A549 treated with dexamethasone at 1 μM for 4 hours (cell line): ENCODE measurements around the gene CNTD1. TPM values are rescaled to one million over a fixed set of nuclear protein-coding genes. Genes with fewer than 3 reads are reported as not detected.

Experiments used
- total RNA-seq: library from RNA; stranded (reverse); fragments of 200-300 nt; extraction: Qiagen RNA extraction; gene quantifications from 5 replicates; pipeline ENCODE4 v1.2.3, GENCODE V29; 2022

CNTD1 gene
- total RNA-seq = 0.07 TPM in 1 of 5 replicates, not detected in the others

GRCh38 chr17:42798383-42799380, at the start of gene CNTD1, which contains the start of gene COA3:
CNTD1 (plus strand) TSS chr17:42798861; CDS start chr17:42799068, 207 bp downstream.
COA3 (minus strand) TSS chr17:42798704; CDS start chr17:42798681, 23 bp downstream.

GRCh38 chr17:42760652-42761581, 37.7 kb upstream of the CNTD1 start, which contains the start of gene RAMP2:
RAMP2 (plus strand) TSS chr17:42761227; CDS start chr17:42761262, 35 bp downstream.

GRCh38 chr17:42773290-42774035, 25.2 kb upstream of the CNTD1 start, which contains the start of gene VPS25:
VPS25 (plus strand) TSS chr17:42773449; CDS start chr17:42773476, 27 bp downstream.

GRCh38 chr17:42779936-42780850, 18.5 kb upstream of the CNTD1 start, which contains the start of gene WNK4:
WNK4 (plus strand) TSS chr17:42780610; CDS start chr17:42780699, 89 bp downstream.

GRCh38 chr17:42832934-42833766, 34.5 kb downstream of the CNTD1 start, which contains the start of gene PSME3:
PSME3 (plus strand) TSS chr17:42833397; CDS start chr17:42833632, 235 bp downstream.

GRCh38 chr17:42844271-42844670, 45.6 kb downstream of the CNTD1 start, which contains the start of gene AOC2:
AOC2 (plus strand) TSS chr17:42844580; CDS start chr17:42844627, 47 bp downstream.

GRCh38 chr17:42850954-42851353, 52.3 kb downstream of the CNTD1 start, which contains the start of gene AOC3:
AOC3 (plus strand) TSS chr17:42851199; CDS start chr17:42851344, 145 bp downstream.

Other genes starting within 250 kb of the CNTD1 start
- 0.89 to 1.5 TPM (median 1.2 TPM) in 5 replicates for gene HSD17B1, start 245.9 kb upstream of the CNTD1 start, total RNA-seq
- gene COASY, start 236.7 kb upstream of the CNTD1 start, total RNA-seq = 96.2 to 121 TPM (median 112 TPM) in 5 replicates
- gene MLX, start 231.8 kb upstream of the CNTD1 start, total RNA-seq = 53.8 to 68.7 TPM (median 66.2 TPM) in 5 replicates
- gene PSMC3IP, start 221.1 kb upstream of the CNTD1 start, total RNA-seq = 29.1 to 33.7 TPM (median 32.2 TPM) in 5 replicates
- gene RETREG3, start 189.5 kb upstream of the CNTD1 start, total RNA-seq = 24.9 to 32.1 TPM (median 30.6 TPM) in 5 replicates
- 128 to 160 TPM (median 146 TPM) in 5 replicates for gene TUBG1, start 189.2 kb upstream of the CNTD1 start, total RNA-seq
- 14.0 to 23.3 TPM (median 20.5 TPM) in 5 replicates for gene TUBG2, start 139.6 kb upstream of the CNTD1 start, total RNA-seq
- gene PLEKHH3, start 121.9 kb upstream of the CNTD1 start, total RNA-seq = 11.5 to 15.9 TPM (median 14.6 TPM) in 5 replicates
- gene CCR10, start 117.0 kb upstream of the CNTD1 start, total RNA-seq = 0.21 to 0.42 TPM (median 0.34 TPM) in 5 replicates
- 3.8 to 6.0 TPM (median 5.8 TPM) in 5 replicates for gene CNTNAP1, start 116.3 kb upstream of the CNTD1 start, total RNA-seq
- 9.4 to 12.3 TPM (median 10.0 TPM) in 5 replicates for gene EZH1, start 53.8 kb upstream of the CNTD1 start, total RNA-seq
- gene RAMP2, start 37.6 kb upstream of the CNTD1 start, total RNA-seq = 0.67 to 1.5 TPM (median 0.77 TPM) in 5 replicates
- 112 to 135 TPM (median 113 TPM) in 5 replicates for gene VPS25, start 25.4 kb upstream of the CNTD1 start, total RNA-seq
- gene WNK4, start 18.3 kb upstream of the CNTD1 start, total RNA-seq = 0.50 to 1.7 TPM (median 1.1 TPM) in 5 replicates
- gene COA3, start 157 bp upstream of the CNTD1 start, total RNA-seq = 120 to 129 TPM (median 122 TPM) in 5 replicates
- gene BECN1, start 25.4 kb downstream of the CNTD1 start, total RNA-seq = 82.3 to 107 TPM (median 86.1 TPM) in 5 replicates
- gene PSME3, start 34.5 kb downstream of the CNTD1 start, total RNA-seq = 236 to 259 TPM (median 252 TPM) in 5 replicates
- gene AOC2, start 45.7 kb downstream of the CNTD1 start, total RNA-seq = 1.6 to 3.0 TPM (median 2.4 TPM) in 5 replicates
- 0.86 to 2.0 TPM (median 1.1 TPM) in 5 replicates for gene AOC3, start 52.3 kb downstream of the CNTD1 start, total RNA-seq
- gene G6PC1, start 101.9 kb downstream of the CNTD1 start, total RNA-seq = 0.06 to 0.09 TPM (median 0.08 TPM) in 3 of 5 replicates, not detected in the others
- gene AARSD1, start 165.6 kb downstream of the CNTD1 start, total RNA-seq = 54.0 to 57.5 TPM (median 55.9 TPM) in 5 replicates
- 0.71 to 1.1 TPM (median 0.84 TPM) in 5 replicates for gene PTGES3L, start 181.2 kb downstream of the CNTD1 start, total RNA-seq
- 17.8 to 22.8 TPM (median 21.4 TPM) in 5 replicates for gene RUNDC1, start 181.7 kb downstream of the CNTD1 start, total RNA-seq
- gene RPL27, start 199.6 kb downstream of the CNTD1 start, total RNA-seq = 2,696 to 3,813 TPM (median 2,782 TPM) in 5 replicates
- 16.3 to 18.6 TPM (median 17.6 TPM) in 5 replicates for gene IFI35, start 207.9 kb downstream of the CNTD1 start, total RNA-seq
- 208 to 244 TPM (median 229 TPM) in 5 replicates for gene VAT1, start 223.5 kb downstream of the CNTD1 start, total RNA-seq
- gene RND2, start 226.4 kb downstream of the CNTD1 start, total RNA-seq = 0.11 to 0.21 TPM (median 0.13 TPM) in 5 replicates